H9 (cell line): ENCODE data around the gene IL20RB. TPM values are rescaled to one million over a fixed set of nuclear protein-coding genes. Genes with fewer than 3 reads are reported as not detected.

Experiments
- DNase-seq: peaks from one replicate; pipeline ENCODE4 v3.0.0-alpha.2; 2017
- H2AFZ ChIP-seq: one replicate; pipeline ENCODE4 v1.6.1; 2013; ENCODE audit warnings: mild to moderate bottlenecking, low read length, control low read depth, moderate library complexity
- H2AK5ac ChIP-seq: 2 replicates; pipeline ENCODE4 v1.6.1; 2013; ENCODE audit warnings: low read length, control low read depth, mixed read lengths; ENCODE audit not compliant: insufficient read length
- H2BK120ac ChIP-seq: one replicate; pipeline ENCODE4 v1.6.1; 2013; ENCODE audit warnings: low read depth, mild to moderate bottlenecking, low read length, control low read depth, inconsistent platforms; ENCODE audit not compliant: poor library complexity, severe bottlenecking
- H2BK12ac ChIP-seq: 2 replicates; pipeline ENCODE4 v1.6.1; 2013; ENCODE audit warnings: low read length, control low read depth, mixed read lengths, low read depth; ENCODE audit not compliant: insufficient read length
- H2BK15ac ChIP-seq: 2 replicates; pipeline ENCODE4 v1.6.1; 2013; ENCODE audit warnings: low read depth, low read length, control low read depth
- H2BK20ac ChIP-seq: one replicate; pipeline ENCODE4 v1.6.1; 2013; ENCODE audit warnings: low read depth, mild to moderate bottlenecking, low read length, control low read depth, inconsistent platforms; ENCODE audit not compliant: poor library complexity, severe bottlenecking
- H2BK5ac ChIP-seq: 2 replicates; pipeline ENCODE4 v1.6.1; 2013; ENCODE audit warnings: low read length, control low read depth, mixed read lengths; ENCODE audit not compliant: insufficient read length
- H3K14ac ChIP-seq: 2 replicates; pipeline ENCODE4 v1.6.1; 2013; ENCODE audit warnings: low read length, control low read depth; ENCODE audit not compliant: insufficient read depth
- H3K18ac ChIP-seq: 2 replicates; pipeline ENCODE4 v1.6.1; 2013; ENCODE audit warnings: low read depth, mild to moderate bottlenecking, mixed read lengths, low read length, control low read depth; ENCODE audit not compliant: insufficient read length
- H3K23ac ChIP-seq: 2 replicates; pipeline ENCODE4 v1.6.1; 2013; ENCODE audit warnings: low read length, control low read depth, mixed read lengths, low read depth; ENCODE audit not compliant: insufficient read length
- H3K23me2 ChIP-seq: 2 replicates; pipeline ENCODE4 v1.6.1; 2013; ENCODE audit warnings: low read depth, mild to moderate bottlenecking, mixed read lengths, low read length, control low read depth; ENCODE audit not compliant: insufficient read length, poor library complexity, severe bottlenecking
- H3K27ac ChIP-seq: 2 replicates; pipeline ENCODE4 v1.5.1; 2013; ENCODE audit warnings: low read length, control low read depth, mixed read lengths, low read depth; ENCODE audit not compliant: insufficient read length
- H3K27me3 ChIP-seq: 2 replicates; pipeline ENCODE4 v1.6.1; 2013; ENCODE audit warnings: low read length, control low read depth, inconsistent platforms; ENCODE audit not compliant: insufficient read depth
- H3K4ac ChIP-seq: 2 replicates; pipeline ENCODE4 v1.6.1; 2013; ENCODE audit warnings: low read depth, mild to moderate bottlenecking, control low read depth, inconsistent platforms, low read length, moderate library complexity
- H3K4me1 ChIP-seq: 2 replicates; pipeline ENCODE4 v1.6.1; 2013; ENCODE audit warnings: low read length, control low read depth, inconsistent platforms; ENCODE audit not compliant: insufficient read depth
- H3K4me2 ChIP-seq: 2 replicates; pipeline ENCODE4 v1.6.1; 2013; ENCODE audit warnings: low read length, control low read depth, mixed read lengths; ENCODE audit not compliant: insufficient read length, insufficient read depth
- H3K56ac ChIP-seq: 2 replicates; pipeline ENCODE4 v1.6.1; 2013; ENCODE audit warnings: low read depth, mild to moderate bottlenecking, mixed read lengths, low read length, control low read depth; ENCODE audit not compliant: insufficient read length
- H3K79me1 ChIP-seq: 2 replicates; pipeline ENCODE4 v1.6.1; 2013; ENCODE audit warnings: low read depth, mild to moderate bottlenecking, moderate library complexity, low read length, control low read depth, inconsistent platforms; ENCODE audit not compliant: insufficient read depth, poor library complexity, severe bottlenecking
- H3K79me2 ChIP-seq: 2 replicates; pipeline ENCODE4 v1.6.1; 2013; ENCODE audit warnings: low read length, control low read depth, inconsistent platforms; ENCODE audit not compliant: insufficient read depth
- H3K9ac ChIP-seq: 2 replicates; pipeline ENCODE4 v1.6.1; 2013; ENCODE audit warnings: low read length, control low read depth, mixed read lengths; ENCODE audit not compliant: insufficient read length; ENCODE audit errors: extremely low read depth
- H3K9me3 ChIP-seq: one replicate; pipeline ENCODE4 v1.6.1; 2013; ENCODE audit warnings: low read depth, low read length, inconsistent platforms; ENCODE audit not compliant: control insufficient read depth
- H3T11ph ChIP-seq: one replicate; pipeline ENCODE4 v1.6.1; 2013; ENCODE audit warnings: mild to moderate bottlenecking, low read length, control low read depth, inconsistent platforms
- H4K20me1 ChIP-seq: one replicate; pipeline ENCODE4 v1.6.1; 2013; ENCODE audit not compliant: control insufficient read depth, insufficient read length, insufficient read depth
- H4K5ac ChIP-seq: 2 replicates; pipeline ENCODE4 v1.6.1; 2013; ENCODE audit warnings: low read depth, mild to moderate bottlenecking, mixed read lengths, low read length, control low read depth; ENCODE audit not compliant: insufficient read length
- H4K8ac ChIP-seq: replicated peaks from 2 replicates; pipeline ENCODE4 v1.6.1; 2013; ENCODE audit warnings: low read length, control low read depth, mixed read lengths, low read depth; ENCODE audit not compliant: insufficient read length
- H4K91ac ChIP-seq: 2 replicates; pipeline ENCODE4 v1.6.1; 2013; ENCODE audit warnings: low read depth, mild to moderate bottlenecking, moderate library complexity, mixed read lengths, low read length, control low read depth; ENCODE audit not compliant: insufficient read length
- H3K27ac Mint-ChIP-seq, 3 experiments: 2 replicates in 2 of 3; 3 replicates in 1 of 3; pipeline ENCODE4 v1.8.0; 2020 to 2021; ENCODE audit warnings: mixed read lengths in 3 of 3, mild to moderate bottlenecking in 1 of 3, moderate library complexity in 1 of 3
- H3K27me3 Mint-ChIP-seq: 2 replicates; pipeline ENCODE4 v1.8.0; 2021; ENCODE audit warnings: low read depth, mild to moderate bottlenecking, moderate library complexity, mixed read lengths
- H3K36me3 Mint-ChIP-seq, 3 experiments: 2 replicates in 2 of 3; 3 replicates in 1 of 3; pipeline ENCODE4 v1.8.0; 2020 to 2021; ENCODE audit warnings: low read depth in 3 of 3, mixed read lengths in 3 of 3; ENCODE audit not compliant: insufficient read depth in 1 of 3
- H3K4me1 Mint-ChIP-seq, 2 experiments: 2 replicates each; pipeline ENCODE4 v1.8.0; 2020; ENCODE audit warnings: mixed read lengths in 2 of 2
- H3K4me3 Mint-ChIP-seq, 2 experiments: 2 replicates in 1 of 2; 3 replicates in 1 of 2; pipeline ENCODE4 v1.8.0; 2020 to 2021; ENCODE audit warnings: mild to moderate bottlenecking in 2 of 2, mixed read lengths in 2 of 2, moderate library complexity in 1 of 2
- H3K9me3 Mint-ChIP-seq, 2 experiments: 2 replicates in 1 of 2; 3 replicates in 1 of 2; pipeline ENCODE4 v1.8.0; 2020; ENCODE audit warnings: mild to moderate bottlenecking in 2 of 2, mixed read lengths in 2 of 2, moderate library complexity in 1 of 2
- WGBS: extraction: QIAGEN DNeasy Blood & Tissue Kit; methylation state at CpG from one replicate; pipeline ENCODE4 v1.1.7; 2013; ENCODE audit warnings: missing lambda C conversion rate, low lambda C conversion rate, mixed read lengths; ENCODE audit not compliant: insufficient read length; ENCODE audit errors: extremely low coverage; 5-methylcytosine and 5-hydroxymethylcytosine counted together
- total RNA-seq: library from RNA; stranded (reverse); gene quantifications from 2 replicates; pipeline ENCODE4 v1.2.1, GENCODE V29; 2021
- TF ChIP-seq, protein P1 (sequence below): fragments of 200-600 bp; sonication (generic); conservative IDR thresholded peaks from 3 replicates; pipeline ENCODE4 v1.8.0; 2021; ENCODE audit warnings: antibody characterized with exemption, mild to moderate bottlenecking

Gene IL20RB
- total RNA-seq, 1 experiment from 2014 or later: 1.5 TPM

DNA sequence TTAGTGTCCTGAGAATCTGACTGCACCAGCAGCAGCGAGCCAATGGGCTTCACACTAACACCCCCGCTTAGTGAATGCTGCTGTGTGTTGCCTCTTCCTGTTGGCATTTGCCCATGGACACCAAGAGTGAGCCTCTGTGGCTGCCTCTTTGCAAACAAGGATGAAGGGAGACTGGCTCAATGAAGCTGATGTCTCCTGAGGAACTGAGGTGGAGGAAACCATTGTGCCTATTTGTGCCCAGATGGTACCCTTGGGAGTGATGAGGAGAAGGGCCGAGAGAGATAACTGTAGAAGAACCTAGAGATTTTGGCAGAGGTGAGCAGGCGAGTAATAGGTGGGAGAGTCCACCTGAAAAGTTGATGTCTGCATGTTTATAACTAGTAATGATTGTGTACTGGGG, 51.2 kb downstream of the IL20RB start:
- H3K27me3 Mint-ChIP-seq: no peaks in the 10 kb centered on the region
- Histone ChIP-seq H3K9ac (no peak overlapping the region), H3K4ac (no peak overlapping the region), H4K20me1 (no peaks in the 10 kb centered on the region), H3K27ac (no peak overlapping the region), H2BK120ac (no peak overlapping the region), H3K18ac (no peak overlapping the region), H3K9me3 (no peaks in the 10 kb centered on the region), H3K56ac (no peak overlapping the region), H3K14ac (no peak overlapping the region), H3K4me2 (no peak overlapping the region), H3K27me3 (no peaks in the 10 kb centered on the region), H2AFZ (no peak overlapping the region), H3T11ph (no peak overlapping the region), H2BK15ac (no peak overlapping the region), H2BK20ac (no peak overlapping the region), H2AK5ac (no peak overlapping the region), H4K8ac (no peak overlapping the region), H4K91ac (no peak overlapping the region), H2BK12ac (no peak overlapping the region), H4K5ac (no peak overlapping the region), H3K79me2 (no peaks in the 10 kb centered on the region), H3K23ac (no peak overlapping the region), H3K23me2 (no peaks in the 10 kb centered on the region), H3K79me1 (no peaks in the 10 kb centered on the region), H3K4me1 (no peaks in the 10 kb centered on the region), H2BK5ac (no peak overlapping the region)
- H3K36me3 Mint-ChIP-seq: no peaks in the 10 kb centered on the region
- TF ChIP-seq, protein P1, sequence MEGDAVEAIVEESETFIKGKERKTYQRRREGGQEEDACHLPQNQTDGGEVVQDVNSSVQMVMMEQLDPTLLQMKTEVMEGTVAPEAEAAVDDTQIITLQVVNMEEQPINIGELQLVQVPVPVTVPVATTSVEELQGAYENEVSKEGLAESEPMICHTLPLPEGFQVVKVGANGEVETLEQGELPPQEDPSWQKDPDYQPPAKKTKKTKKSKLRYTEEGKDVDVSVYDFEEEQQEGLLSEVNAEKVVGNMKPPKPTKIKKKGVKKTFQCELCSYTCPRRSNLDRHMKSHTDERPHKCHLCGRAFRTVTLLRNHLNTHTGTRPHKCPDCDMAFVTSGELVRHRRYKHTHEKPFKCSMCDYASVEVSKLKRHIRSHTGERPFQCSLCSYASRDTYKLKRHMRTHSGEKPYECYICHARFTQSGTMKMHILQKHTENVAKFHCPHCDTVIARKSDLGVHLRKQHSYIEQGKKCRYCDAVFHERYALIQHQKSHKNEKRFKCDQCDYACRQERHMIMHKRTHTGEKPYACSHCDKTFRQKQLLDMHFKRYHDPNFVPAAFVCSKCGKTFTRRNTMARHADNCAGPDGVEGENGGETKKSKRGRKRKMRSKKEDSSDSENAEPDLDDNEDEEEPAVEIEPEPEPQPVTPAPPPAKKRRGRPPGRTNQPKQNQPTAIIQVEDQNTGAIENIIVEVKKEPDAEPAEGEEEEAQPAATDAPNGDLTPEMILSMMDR: no peak
- H3K9me3 Mint-ChIP-seq: no peaks in the 10 kb centered on the region
- H3K27ac Mint-ChIP-seq: no peak overlapping the region
- no peak overlapping the region for H3K4me3 Mint-ChIP-seq
- no CpG with 5 or more reads among the region's 4 CpGs for whole genome bisulfite sequencing
- DNase-seq: no peak
- H3K4me1 Mint-ChIP-seq: peaks cover 3% of the 10 kb centered on the region in 2 experiments
